ENCODE measurements around the gene SARNP.

SARNP gene

DNA sequence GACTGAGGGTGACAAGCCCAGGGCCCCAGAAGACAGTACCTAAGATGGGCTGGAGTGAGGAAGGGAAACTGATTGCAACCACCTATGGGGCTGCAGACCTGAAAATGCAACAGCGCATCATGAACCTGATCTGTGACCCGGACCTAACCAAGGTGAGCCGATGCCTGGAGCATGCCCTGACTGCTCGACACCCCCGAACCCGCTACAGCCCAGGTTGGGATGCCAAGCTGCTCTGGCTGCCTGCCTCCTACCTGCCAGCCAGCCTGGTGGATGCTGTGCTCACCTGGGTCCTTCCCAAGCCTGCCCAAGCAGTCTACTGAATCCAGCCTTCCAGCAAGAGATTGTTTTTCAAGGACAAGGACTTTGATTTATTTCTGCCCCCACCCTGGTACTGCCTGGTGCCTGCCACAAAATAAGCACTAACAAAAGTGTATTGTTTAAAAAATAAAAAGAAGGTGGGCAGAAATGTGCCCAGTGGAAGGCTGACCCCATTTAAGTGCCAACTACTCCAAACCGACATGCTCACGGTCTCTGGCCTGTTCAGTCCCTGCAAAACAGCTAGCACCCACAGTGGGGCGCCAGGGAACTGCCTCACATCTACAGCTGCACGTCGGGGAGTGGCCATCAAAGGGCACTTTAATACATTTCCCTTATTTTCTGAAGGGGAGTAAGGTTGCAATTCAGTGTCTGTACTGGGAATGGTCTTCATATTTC is 93.1 kb downstream of the SARNP start:
- DNase-seq (ENCODE audit: low read depth): peak; percentile 76

DNA sequence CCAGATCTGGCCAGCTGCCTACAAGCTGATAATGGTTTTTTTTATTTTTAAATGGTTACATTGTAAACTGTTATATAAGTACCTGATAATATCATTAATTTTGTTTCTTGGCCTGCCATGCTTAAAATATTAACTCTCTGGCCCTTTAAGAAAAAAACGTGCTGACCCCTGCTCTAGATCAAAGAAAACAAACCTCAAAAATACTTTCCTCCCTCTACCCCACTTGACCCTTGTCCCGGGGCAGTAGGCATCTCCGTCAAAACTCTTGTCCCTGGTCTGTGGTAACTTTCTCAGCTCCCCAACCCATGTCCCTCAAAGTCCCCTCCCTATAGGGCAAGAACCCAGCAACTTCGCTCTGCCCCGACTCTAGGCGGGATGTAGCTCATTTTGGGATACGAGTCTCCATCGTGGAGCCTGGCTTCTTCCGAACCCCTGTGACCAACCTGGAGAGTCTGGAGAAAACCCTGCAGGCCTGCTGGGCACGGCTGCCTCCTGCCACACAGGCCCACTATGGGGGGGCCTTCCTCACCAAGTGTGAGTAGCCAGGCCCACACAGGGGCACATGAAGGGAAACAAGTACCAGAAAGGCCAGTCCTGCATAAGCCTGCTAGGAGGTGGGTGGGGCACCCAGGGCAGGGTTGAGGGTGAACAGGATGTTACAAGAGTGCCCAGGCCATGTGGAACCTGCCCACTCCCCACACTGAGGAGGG is 93.9 kb downstream of the SARNP start:
- no peak for DNase-seq (ENCODE audit: low read depth)

DNA sequence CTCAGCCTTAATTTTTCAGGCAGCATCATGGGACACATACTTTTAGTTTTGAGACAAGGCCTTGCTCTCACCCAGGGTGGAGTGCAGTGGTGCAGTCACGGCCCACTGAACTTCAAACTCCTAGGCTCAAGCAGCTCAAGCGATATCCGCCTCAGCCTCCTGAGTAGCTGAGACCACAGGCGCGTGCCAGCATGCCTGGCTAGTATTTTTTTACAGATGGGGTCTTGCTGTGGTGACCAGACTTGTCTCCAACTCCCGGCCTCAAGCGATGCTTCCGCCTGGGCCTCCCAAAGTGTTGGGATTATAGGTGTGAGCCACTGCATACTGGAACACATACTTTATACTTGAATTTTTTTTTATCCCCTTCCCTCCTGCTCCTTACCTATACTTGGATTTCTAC is 94.6 kb downstream of the SARNP start:
- DNase-seq (ENCODE audit: low read depth): no peak

DNA sequence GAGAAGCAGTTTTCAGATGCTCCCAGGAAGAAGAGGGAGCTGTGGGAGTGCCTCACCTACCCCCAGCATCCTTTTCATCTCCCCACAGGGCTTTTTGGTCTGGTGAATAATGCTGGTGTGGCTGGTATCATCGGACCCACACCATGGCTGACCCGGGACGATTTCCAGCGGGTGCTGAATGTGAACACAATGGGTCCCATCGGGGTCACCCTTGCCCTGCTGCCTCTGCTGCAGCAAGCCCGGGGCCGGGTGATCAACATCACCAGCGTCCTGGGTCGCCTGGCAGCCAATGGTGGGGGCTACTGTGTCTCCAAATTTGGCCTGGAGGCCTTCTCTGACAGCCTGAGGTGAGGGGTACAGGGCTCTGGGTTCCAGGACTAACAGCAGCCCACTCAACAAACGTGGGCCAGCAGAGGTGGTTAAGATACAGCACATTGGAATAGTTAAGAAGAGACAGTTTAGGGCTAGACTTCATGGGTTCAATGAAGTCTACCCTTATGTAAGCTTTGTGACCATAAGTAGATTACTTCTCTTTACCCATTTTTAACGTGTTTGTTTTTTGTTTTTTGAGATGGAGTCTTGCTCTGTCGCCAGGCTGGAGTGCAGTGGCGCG is 95.8 kb downstream of the SARNP start:
- no peak for DNase-seq (ENCODE audit: low read depth)

DNA sequence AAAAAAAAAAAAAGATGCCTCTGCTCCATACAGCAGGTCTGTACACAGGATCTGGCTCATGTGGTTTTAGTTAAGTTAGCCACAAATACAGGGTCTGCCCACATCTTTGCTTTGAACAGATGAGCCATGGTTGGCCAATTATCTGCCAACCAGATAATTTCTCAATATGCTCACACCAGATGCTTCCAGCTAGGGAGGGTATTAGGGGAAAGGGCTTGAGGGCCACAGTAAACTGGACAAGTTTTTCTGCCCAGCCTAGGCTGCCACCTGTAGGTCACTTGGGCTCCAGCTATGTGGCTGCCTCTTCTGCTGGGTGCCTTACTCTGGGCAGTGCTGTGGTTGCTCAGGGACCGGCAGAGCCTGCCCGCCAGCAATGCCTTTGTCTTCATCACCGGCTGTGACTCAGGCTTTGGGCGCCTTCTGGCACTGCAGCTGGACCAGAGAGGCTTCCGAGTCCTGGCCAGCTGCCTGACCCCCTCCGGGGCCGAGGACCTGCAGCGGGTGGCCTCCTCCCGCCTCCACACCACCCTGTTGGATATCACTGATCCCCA is 96.6 kb downstream of the SARNP start:
- peak; percentile 97 for DNase-seq (ENCODE audit: low read depth)

DNA sequence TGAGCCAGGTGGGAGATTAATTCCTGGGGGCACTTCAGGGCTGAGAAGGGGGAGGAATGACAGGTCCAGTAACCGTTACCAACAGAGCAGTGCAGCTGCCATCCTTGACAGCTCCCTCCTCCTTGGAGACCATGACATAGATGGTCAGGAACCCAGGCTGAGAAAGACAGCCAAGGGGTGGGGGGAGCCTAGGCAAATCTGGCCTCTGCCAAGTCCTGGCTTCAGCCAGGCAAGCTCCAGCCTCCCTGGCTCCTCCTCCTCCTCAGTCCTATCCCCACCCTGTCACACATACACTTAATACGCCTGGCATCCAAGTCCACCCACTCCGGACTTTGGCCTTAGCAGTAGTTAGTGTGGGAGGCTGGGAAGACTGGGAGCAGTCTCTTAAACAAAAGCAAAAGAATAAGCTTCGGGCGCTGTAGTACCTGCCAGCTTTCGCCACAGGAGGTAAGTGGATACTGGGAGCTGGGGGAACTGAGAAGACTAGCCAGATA is 97.4 kb downstream of the SARNP start, which contains the start of gene RDH5:
Gene RDH5, plus strand, starts transcription at position 323 of the 494 bp plus-strand sequence. CDS start 792 bp downstream, outside the sequence.
- DNase-seq (ENCODE audit: low read depth): peak; percentile 49

DNA sequence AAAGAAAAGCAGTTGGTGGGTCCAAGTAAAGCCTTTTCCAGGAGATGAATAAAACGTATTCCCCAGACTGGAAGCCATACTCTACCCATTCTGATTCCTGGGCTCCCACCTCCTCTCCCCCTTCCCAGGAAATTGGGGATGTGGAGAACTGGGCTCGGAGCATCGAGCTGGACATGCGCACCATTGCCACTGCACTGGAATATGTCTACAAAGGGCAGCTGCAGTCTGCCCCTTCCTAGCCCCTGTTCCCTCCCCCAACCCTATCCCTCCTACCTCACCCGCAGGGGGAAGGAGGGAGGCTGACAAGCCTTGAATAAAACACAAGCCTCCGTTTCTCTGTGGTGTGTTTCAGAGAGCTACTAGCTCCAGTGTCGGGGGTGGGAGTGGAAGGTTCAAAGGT is 98.2 kb downstream of the SARNP start:
- DNase-seq (ENCODE audit: low read depth): no peak

DNA sequence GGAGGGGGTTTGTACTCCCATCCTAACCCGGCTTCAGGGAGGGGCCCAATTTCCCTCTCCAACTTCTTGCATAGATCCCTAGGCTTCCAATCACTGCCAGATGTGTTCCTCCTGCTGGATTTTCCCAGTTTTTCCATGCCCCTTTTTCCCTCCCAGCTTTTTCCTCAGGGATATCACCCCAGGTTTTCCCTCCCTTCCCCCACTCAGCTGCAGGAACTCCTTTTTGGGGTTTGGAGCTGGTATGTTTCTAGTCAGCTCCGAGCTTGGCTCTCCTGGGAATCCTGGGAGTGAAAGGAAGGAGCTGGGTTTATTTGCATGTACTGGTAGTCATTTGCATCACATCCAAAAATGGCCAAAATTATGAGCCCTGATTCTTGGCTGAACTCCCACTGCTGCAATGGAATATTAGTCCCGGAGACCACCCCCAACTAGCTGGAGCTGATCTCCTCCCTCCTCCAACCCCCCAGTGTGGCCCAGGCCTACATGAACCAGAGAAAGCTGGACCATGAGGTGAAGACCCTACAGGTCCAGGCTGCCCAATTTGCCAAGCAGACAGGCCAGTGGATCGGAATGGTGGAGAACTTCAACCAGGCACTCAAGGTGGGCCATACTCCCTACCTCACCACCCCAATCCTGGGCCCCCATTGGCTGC is 98.8 kb downstream of the SARNP start:
- DNase-seq (ENCODE audit: low read depth): no peak

DNA sequence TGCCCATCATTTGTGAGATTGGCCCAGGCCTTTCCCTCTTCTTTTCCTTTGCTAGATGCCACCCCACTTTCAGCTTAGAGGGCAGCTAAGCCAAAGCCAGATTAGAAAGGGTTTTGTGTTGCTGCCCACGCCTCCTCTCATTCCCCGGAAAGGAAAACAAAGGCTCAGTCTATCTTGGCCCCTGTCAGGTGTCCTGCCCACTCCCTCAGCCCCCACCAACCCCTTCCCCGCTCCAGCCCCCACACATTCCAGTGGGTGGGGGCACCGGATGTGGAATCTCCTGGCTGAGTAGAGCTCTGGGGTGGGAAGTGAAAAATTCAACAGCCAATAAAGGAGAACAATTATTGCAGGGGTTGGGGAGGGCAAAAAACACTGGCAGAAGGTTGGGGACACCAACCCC is 99.5 kb downstream of the SARNP start:
- DNase-seq (ENCODE audit: low read depth): peak; percentile 16

DNA sequence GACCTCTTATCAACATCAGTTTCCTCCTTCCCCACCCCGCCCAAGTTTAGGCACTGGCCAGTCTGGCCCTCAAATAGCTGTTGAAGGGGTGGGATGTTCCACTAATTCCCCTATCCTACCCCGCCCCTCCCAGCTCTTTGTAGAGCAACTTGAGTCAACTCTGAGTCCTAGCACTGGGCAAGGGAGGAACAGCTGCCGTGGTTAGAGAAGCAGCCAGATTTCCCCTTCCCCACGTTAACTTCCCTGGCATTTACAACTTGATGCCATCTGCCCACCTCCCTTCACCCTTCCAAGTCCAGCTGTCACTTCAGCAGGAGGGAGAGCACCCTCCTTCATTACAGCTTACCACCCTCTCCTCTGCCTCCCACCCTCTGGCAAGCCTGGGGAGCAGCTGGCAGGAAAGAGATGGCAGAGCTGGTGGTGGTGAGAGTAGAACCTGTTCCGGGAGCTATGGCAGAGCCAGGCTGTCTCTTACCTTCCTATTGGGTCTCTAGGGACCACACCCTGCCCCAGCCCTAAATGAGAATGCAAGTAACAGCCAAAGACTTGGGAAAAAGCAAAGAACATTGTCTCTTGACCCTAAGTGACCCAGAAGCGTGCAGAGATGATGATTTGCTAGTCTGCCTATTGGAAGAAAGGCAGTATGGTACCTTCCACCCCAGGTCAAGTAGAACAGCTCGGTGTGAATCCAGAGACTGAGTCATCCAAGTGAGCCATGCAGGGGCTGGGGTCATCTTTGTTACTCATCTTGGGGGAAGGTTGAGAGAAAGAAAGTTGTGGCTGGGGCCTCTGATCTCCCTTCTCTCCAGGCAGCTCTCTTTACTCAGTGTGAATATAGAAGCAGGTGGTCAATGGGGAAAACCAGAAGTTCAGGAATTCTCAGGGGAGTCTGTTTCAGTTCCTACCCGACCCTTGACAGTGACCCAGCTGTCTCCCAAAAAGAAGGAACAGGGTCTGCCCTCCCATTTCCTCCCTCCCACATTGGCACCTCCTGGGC is 100.2 kb downstream of the SARNP start:
- DNase-seq (ENCODE audit: low read depth): peak; percentile 94

DNA sequence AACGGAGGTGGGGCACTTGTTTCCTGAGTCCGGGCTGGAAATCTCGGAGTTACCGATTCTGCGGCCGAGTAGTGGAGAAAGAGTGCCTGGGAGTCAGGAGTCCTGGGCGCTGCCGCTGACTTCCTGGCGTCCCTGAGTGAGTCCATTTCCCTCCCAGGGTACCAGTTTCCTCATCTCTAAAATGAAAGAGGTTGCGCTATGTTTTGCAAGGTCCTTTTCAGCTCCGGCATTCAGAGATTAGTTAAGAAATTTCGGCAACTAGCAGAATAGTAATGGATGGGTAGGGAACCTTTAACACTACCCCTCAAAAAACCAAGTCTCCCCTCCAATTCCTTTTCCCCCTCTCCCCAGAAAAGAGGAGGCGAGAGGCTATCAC is 101.0 kb downstream of the SARNP start:
- DNase-seq (ENCODE audit: low read depth): no peak

DNA sequence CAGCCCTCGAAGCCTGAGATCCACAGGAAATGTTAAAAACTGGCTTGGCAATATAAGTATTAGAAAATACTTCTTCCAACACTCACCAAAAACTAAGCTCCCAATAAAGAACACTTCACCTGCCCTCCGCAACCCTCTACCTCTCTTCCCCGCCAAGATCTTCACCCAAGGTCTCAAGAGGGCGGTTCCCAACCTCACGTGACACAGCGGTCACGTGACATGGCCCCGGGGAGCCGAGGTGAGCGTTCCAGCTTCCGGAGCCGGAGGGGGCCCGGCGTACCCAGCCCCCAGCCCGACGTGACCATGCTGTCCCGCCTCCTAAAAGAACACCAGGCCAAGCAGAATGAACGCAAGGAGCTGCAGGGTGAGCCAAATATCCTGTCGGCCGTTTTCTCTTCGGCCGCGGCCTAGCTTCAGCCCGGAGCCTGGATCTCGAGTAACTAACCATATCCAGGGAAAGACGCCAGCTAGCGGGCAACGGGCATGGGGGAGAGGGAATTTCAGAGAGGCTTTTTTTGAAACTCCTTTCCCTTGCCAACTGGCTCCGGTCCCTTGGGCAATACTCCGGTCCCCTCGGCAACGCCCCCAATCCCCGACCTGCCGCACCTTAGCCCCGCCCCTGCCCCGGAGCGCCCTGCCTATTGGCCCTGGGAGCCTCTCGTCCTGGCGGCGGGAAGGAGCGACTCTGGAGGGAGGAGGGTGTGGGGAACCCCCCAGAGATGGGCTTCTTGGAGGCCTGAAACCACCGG is 101.5 kb downstream of the SARNP start, which contains the start of gene BLOC1S1:
Gene BLOC1S1, plus strand, starts transcription at position 214 of the 749 bp plus-strand sequence. Its CDS starts 6 bp downstream, at position 220.
- peak; percentile 93 for DNase-seq (ENCODE audit: low read depth)

DNA sequence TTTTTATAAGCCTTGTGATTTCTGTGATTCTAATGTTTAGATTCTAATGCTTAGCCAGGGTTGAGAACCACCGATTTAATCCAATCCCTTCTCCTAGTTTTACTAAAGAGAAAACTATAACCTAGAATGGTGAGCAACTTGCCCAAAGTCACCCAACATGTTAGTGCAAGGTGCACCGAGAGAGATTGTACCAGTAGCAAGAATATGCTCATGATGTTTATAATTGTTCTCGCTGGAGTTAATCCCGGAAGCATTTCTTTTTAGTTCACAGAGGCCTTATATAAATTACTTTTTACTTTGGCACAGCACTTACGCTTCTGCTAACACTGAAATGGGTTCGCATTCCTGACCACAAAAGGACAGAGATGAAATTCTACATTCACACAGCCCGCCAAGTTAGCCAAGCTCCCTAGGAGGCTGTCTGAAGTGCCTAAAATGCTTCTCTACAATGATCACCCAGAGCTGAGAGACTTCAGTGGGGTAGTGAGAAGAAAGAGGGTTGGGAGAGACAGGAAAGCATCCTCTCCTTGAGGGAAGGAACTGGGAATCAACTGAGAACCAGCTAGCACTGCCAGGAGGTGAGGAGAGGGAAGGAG is 102.3 kb downstream of the SARNP start:
- DNase-seq (ENCODE audit: low read depth): no peak

DNA sequence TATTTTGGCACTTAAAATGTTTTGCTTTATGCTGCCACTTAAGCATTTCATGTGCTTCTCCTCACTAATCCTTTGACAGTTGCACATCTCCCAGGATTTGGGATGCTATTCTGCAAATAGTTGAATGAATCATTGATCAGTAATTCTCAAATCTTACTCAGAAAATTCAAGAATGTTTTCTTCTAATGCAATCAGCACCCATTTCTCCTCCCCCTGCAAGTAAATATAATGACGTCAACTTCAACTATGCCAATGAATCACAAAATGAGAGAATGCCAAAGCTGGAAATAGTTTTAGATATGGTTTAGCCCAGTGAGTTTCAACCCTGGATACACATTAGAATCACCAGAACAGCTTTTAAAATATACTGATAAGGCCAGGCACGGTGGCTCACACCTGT is 103.8 kb downstream of the SARNP start:
- peak; percentile 94 for DNase-seq (ENCODE audit: low read depth)

DNA sequence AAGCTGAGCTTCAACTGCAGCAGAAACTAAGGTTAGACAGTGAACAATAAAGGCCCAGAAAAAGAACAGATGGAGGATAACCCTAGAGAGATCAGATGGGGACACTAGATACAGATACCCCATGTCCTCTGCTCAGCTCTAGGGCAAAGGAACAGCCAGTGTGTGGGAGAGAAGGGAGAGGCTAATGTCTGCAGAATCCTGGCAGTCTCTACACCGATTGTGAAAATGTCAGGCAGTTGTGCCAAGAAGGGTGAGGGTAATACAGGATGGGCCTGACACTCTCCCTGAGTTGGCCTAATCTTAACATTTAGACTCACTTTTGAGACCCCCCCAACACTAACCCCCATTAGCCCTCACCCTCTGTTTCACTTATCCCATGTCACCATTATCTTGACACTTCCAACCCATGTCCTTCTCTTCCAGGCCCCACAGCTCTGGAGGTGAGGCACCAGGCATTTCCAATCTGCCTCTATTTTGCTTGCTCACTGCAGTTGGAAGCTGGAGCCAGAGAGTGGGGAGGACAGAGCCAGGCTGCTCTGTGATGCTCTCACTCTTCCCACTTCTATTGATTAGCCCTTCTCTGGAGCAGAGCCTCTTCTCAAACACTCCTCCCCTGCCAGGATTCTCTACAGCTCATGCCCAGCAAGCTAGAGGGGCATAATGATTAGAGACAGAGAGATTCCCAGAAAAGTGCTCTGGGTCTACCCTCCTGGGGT is 104.7 kb downstream of the SARNP start:
- no peak for DNase-seq (ENCODE audit: low read depth)

DNA sequence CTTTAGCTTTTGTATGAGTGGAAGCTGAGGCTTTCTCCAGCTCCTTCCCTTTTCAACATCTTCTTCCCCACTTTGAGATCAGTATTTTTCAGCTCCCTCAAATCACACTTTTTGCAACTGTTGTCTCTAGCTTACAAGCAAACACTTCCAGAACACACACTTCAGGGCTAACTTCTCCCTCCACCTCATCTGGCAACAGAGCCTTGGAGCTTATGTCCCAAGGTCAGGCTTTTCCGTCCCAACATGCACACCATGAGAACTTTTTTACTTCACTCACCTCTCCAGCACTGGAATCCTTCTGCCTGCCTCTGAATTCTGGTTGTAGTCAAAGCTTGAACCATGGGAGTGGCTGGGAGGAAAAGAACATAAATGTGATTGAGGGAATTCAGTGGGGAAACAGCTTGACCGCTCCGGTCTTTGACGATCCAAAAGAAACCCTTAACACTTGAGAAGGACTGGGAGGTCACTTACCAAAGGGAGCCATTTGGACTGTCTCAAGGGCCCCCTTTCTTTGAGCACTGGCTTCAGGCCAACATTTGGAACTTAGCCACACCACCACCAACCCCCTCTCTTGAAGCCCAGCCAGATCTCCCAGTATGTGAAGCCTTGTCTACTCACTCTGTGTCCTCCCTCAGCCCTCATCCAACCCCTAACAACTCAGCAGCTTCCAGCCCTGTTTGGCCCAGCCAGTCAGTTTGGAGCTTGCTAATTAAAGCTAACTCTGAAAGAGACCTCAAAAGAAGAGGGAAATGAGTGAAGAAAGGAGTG is 105.6 kb downstream of the SARNP start:
- no peak for DNase-seq (ENCODE audit: low read depth)

DNA sequence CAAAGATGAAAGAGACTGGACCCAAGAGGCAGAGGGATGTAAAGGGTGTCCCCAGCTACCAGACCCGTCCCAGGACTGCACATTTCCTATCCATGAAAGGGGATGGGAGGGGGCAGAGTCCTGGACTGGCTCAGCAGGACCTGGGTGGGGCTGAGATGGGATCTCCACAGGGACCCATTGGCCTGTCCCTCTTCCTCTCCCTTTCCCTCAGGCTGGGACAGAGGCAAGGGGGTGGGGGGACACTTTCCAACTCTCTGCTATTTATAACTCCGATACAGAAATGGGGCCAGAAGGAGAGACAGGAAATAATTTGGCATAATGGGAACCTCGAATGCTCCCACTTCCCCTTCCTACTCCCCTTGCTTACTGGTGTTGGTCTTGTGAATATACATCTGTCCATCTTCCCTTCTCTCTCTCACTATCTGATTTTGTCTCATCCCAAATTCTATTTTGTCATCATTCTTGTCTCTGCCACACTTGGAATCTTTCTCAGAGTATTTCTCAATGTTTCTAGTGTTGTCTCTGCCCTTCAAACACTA is 108.8 kb downstream of the SARNP start:
- DNase-seq (ENCODE audit: low read depth): no peak

All from ELR (cell line).